Measurements from ENCODE around the gene SLC25A5.
"Not testable (repeated sequence)": the region's sequence is repeated elsewhere in the genome, so short reads cannot be mapped to it uniquely, and the experiment has no call there.

SLC25A5 gene

GRCh38 chrX:119482041-119482440, 13.8 kb downstream of the SLC25A5 start:
- DNase-seq (ENCODE audit: low read depth): no peak
- TF ChIP-seq CTCF (IDR thresholded peaks at IDR 0.05; ENCODE audit: insufficient read depth, low read depth, low read length, missing control alignments): no peak
- no peak overlapping the region for H3K4me3 ChIP-seq (ENCODE audit: low read length)

GRCh38 chrX:119482481-119483480, 14.5 kb downstream of the SLC25A5 start:
- peak; percentile 46 for TF ChIP-seq CTCF (IDR thresholded peaks at IDR 0.05; ENCODE audit: insufficient read depth, low read depth, low read length, missing control alignments)
- DNase-seq (ENCODE audit: low read depth): peak; percentile 59

GRCh38 chrX:119486745-119487144, 18.5 kb downstream of the SLC25A5 start:
- TF ChIP-seq CTCF (IDR thresholded peaks at IDR 0.05; ENCODE audit: insufficient read depth, low read depth, low read length, missing control alignments): no peak
- H3K4me3 ChIP-seq (ENCODE audit: low read length): no peak overlapping the region
- no peak for DNase-seq (ENCODE audit: low read depth)

More at GRCh38 chrX:119482481-119483480, 14.5 kb downstream of the SLC25A5 start:
- H3K4me3 ChIP-seq (ENCODE audit: low read length): no peak overlapping the region

GRCh38 chrX:119487766-119488165, 19.5 kb downstream of the SLC25A5 start:
- DNase-seq (ENCODE audit: low read depth); H3K4me3 ChIP-seq (ENCODE audit: low read length): not testable (repeated sequence)

GRCh38 chrX:119488749-119489148, 20.5 kb downstream of the SLC25A5 start:
- peak; percentile 54 for DNase-seq (ENCODE audit: low read depth)
- peak; percentile 51 for TF ChIP-seq CTCF (IDR thresholded peaks at IDR 0.05; ENCODE audit: insufficient read depth, low read depth, low read length, missing control alignments)

GRCh38 chrX:119489212-119490074, 21.2 kb downstream of the SLC25A5 start:
- no peak overlapping the region for H3K4me3 ChIP-seq (ENCODE audit: low read length)
- TF ChIP-seq CTCF (IDR thresholded peaks at IDR 0.05; ENCODE audit: insufficient read depth, low read depth, low read length, missing control alignments): no peak
- no peak for DNase-seq (ENCODE audit: low read depth)

More at GRCh38 chrX:119488749-119489148, 20.5 kb downstream of the SLC25A5 start:
- H3K4me3 ChIP-seq (ENCODE audit: low read length): no peak overlapping the region

- no peak overlapping the region for H3K4me3 ChIP-seq (ENCODE audit: low read length)
- DNase-seq (ENCODE audit: low read depth): peak; percentile 54
- no peak for TF ChIP-seq CTCF (IDR thresholded peaks at IDR 0.05; ENCODE audit: insufficient read depth, low read depth, low read length, missing control alignments)
Measured at GRCh38 chrX:119492463-119492862, 24.2 kb downstream of the SLC25A5 start.

- H3K4me3 ChIP-seq (ENCODE audit: low read length): not testable (repeated sequence)
- DNase-seq (ENCODE audit: low read depth): peak; percentile 58
Measured at GRCh38 chrX:119493851-119494495, 25.7 kb downstream of the SLC25A5 start.

All from epithelial cell of esophagus (primary cell).